IMR-90 (cell line): ENCODE data around the gene GRB14. TPM values are rescaled to one million over a fixed set of nuclear protein-coding genes. Genes with fewer than 3 reads are reported as not detected.

Source experiments
- ATAC-seq: fragments of 200-7000 bp; cut with Tn5 transposase; 2 replicates; pipeline ENCODE4 v1.9.1; 2020; ENCODE audit warnings: low read depth, mild to moderate bottlenecking, moderate library complexity
- BruUV-seq: library from RNA; stranded (reverse); fragments of 400-500 nt; replicated peaks from 2 replicates; lab custom pipeline; 2021; lab: Mats Ljungman, UMichigan
- CTCF ChIA-PET: fragments of 300-600 bp; formaldehyde crosslinking; extraction: SDS; loops from one replicate; lab custom pipeline; 2021; ENCODE audit warnings: antibody characterized with exemption; lab: Yijun Ruan, JAX
- POLR2A ChIA-PET: fragments of 300-600 bp; sonication (Branson Sonifier 250); formaldehyde crosslinking; loops from one replicate; lab custom pipeline; 2022; ENCODE audit warnings: antibody characterized with exemption; ENCODE audit not compliant: unreplicated experiment; lab: Charles Lee
- DNase-seq: peaks from one replicate; pipeline ENCODE4 v3.0.0; 2013
- H2AFZ ChIP-seq: replicated peaks from 2 replicates; pipeline ENCODE3; 2013; ENCODE audit warnings: low read length, mild to moderate bottlenecking; ENCODE audit not compliant: poor library complexity
- H2AK5ac ChIP-seq: 2 replicates; pipeline ENCODE4 v1.6.1; 2013; ENCODE audit warnings: low read depth, low read length, inconsistent platforms
- H2AK9ac ChIP-seq: replicated peaks from 2 replicates; pipeline ENCODE3; 2013; ENCODE audit warnings: mild to moderate bottlenecking, low read depth, low read length, moderate library complexity; ENCODE audit not compliant: poor library complexity
- H2BK120ac ChIP-seq: 2 replicates; pipeline ENCODE4 v1.6.1; 2013; ENCODE audit warnings: low read depth, low read length, inconsistent platforms
- H2BK15ac ChIP-seq: 3 replicates; pipeline ENCODE4 v1.6.1; 2013; ENCODE audit warnings: low read depth, low read length, inconsistent platforms
- H2BK20ac ChIP-seq: 2 replicates; pipeline ENCODE4 v1.6.1; 2013; ENCODE audit warnings: low read depth, mild to moderate bottlenecking, inconsistent platforms, low read length, moderate library complexity
- H2BK5ac ChIP-seq: 2 replicates; pipeline ENCODE4 v1.6.1; 2013; ENCODE audit warnings: mild to moderate bottlenecking, low read depth, low read length, inconsistent platforms; ENCODE audit not compliant: poor library complexity, severe bottlenecking
- H3K14ac ChIP-seq: replicated peaks from 2 replicates; pipeline ENCODE4 v1.6.1; 2013; ENCODE audit warnings: low read depth, low read length, inconsistent platforms
- H3K18ac ChIP-seq: 2 replicates; pipeline ENCODE4 v1.6.1; 2013; ENCODE audit warnings: low read depth, low read length, control low read depth
- H3K23ac ChIP-seq: 2 replicates; pipeline ENCODE4 v1.6.1; 2013; ENCODE audit warnings: low read depth, low read length, inconsistent platforms
- H3K27ac ChIP-seq: 2 replicates; pipeline ENCODE4 v1.5.1; 2013; ENCODE audit warnings: mild to moderate bottlenecking, control low read depth, low read length; ENCODE audit not compliant: insufficient read depth
- H3K27me3 ChIP-seq: 2 replicates; pipeline ENCODE4 v1.6.1; 2013; ENCODE audit warnings: low read length; ENCODE audit not compliant: control insufficient read depth, insufficient read depth
- H3K36me3 ChIP-seq: 2 replicates; pipeline ENCODE4 v1.6.1; 2013; ENCODE audit warnings: low read length, mixed read lengths; ENCODE audit not compliant: control insufficient read depth, insufficient read depth
- H3K4ac ChIP-seq: 2 replicates; pipeline ENCODE4 v1.6.1; 2013; ENCODE audit warnings: low read depth, low read length, inconsistent platforms
- H3K4me1 ChIP-seq: 2 replicates; pipeline ENCODE4 v1.6.1; 2013; ENCODE audit warnings: low read length, mixed read lengths; ENCODE audit not compliant: control insufficient read depth, insufficient read depth
- H3K4me2 ChIP-seq: 2 replicates; pipeline ENCODE4 v1.6.1; 2013; ENCODE audit warnings: low read depth, mild to moderate bottlenecking, control low read depth, low read length, moderate library complexity
- H3K4me3 ChIP-seq: 2 replicates; pipeline ENCODE4 v1.5.1; 2013; ENCODE audit warnings: low read depth, mild to moderate bottlenecking, control low read depth, low read length, moderate library complexity; ENCODE audit not compliant: insufficient read depth
- H3K56ac ChIP-seq: 2 replicates; pipeline ENCODE4 v1.6.1; 2013; ENCODE audit warnings: low read length, inconsistent platforms; ENCODE audit not compliant: insufficient read depth; ENCODE audit errors: extremely low read depth
- H3K79me1 ChIP-seq, 2 experiments: 2 replicates each; pipeline ENCODE4 v1.6.1; 2013; ENCODE audit warnings: low read length in 2 of 2, inconsistent platforms in 1 of 2, low read depth in 1 of 2
- H3K9ac ChIP-seq: 2 replicates; pipeline ENCODE4 v1.6.1; 2013; ENCODE audit warnings: low read depth, low read length, control low read depth
- H3K9me1 ChIP-seq: 2 replicates; pipeline ENCODE4 v1.6.1; 2013; ENCODE audit warnings: low read length, inconsistent platforms; ENCODE audit not compliant: insufficient read depth
- H3K9me3 ChIP-seq: 2 replicates; pipeline ENCODE4 v1.6.1; 2013; ENCODE audit warnings: low read length; ENCODE audit not compliant: control insufficient read depth, insufficient read depth
- H4K20me1 ChIP-seq: 2 replicates; pipeline ENCODE4 v1.6.1; 2013; ENCODE audit warnings: low read length, inconsistent platforms; ENCODE audit not compliant: insufficient read depth
- H4K5ac ChIP-seq: 2 replicates; pipeline ENCODE4 v1.6.1; 2013; ENCODE audit warnings: mild to moderate bottlenecking, low read depth, low read length, control low read depth
- H4K8ac ChIP-seq, 2 experiments: 2 replicates each; pipeline ENCODE4 v1.6.1; 2013; ENCODE audit warnings: low read depth in 2 of 2, low read length in 2 of 2, control low read depth in 1 of 2, inconsistent platforms in 1 of 2
- H4K91ac ChIP-seq: 2 replicates; pipeline ENCODE4 v1.6.1; 2013; ENCODE audit warnings: low read depth, low read length, inconsistent platforms; ENCODE audit not compliant: insufficient read depth
- CTCF ChIP-seq: conservative IDR thresholded peaks from 2 replicates; pipeline ENCODE4 v1.5.1; 2012; ENCODE audit warnings: mild to moderate bottlenecking, low read depth, low read length, improper control_type of control experiment
- NFE2L2 ChIP-seq: fragments of 150-350 bp; IDR thresholded peaks from 2 replicates; pipeline ENCODE4 v1.6.1; 2016; ENCODE audit warnings: low read depth, mild to moderate bottlenecking, low read length
- RCOR1 ChIP-seq: IDR thresholded peaks from 2 replicates; pipeline ENCODE4 v1.6.1; 2012; ENCODE audit warnings: mild to moderate bottlenecking, low read length, improper control_type of control experiment; ENCODE audit not compliant: insufficient replicate concordance
- RFX5 ChIP-seq: IDR thresholded peaks from 2 replicates; pipeline ENCODE4 v1.8.0; 2012; ENCODE audit warnings: low read depth, mild to moderate bottlenecking, low read length, moderate library complexity
- SMC3 ChIP-seq: fragments of 150-350 bp; IDR thresholded peaks from 2 replicates; pipeline ENCODE4 v1.6.1; 2016; ENCODE audit warnings: low read depth, mild to moderate bottlenecking, antibody characterized with exemption, low read length, moderate library complexity
- WGBS, 2 experiments: methylation state at CpG; one replicate each; pipeline versions ENCODE4 v1.1.5 to v1.1.7; 2013; ENCODE audit warnings: missing lambda C conversion rate in 2 of 2; ENCODE audit not compliant: insufficient read length in 1 of 2; ENCODE audit errors: extremely low coverage in 2 of 2; 5-methylcytosine and 5-hydroxymethylcytosine counted together
- dilution Hi-C: fragments of 300-500 bp; cut with HindIII; formaldehyde crosslinking; loops from one replicate; pipeline ENCODE4 v1.14.3; 2018; ENCODE audit warnings: low sequenced_read_pairs; ENCODE audit not compliant: unreplicated experiment
- in situ Hi-C: fragments of 300-500 bp; cut with MboI; formaldehyde crosslinking; loops from 3 replicates; pipeline ENCODE4 v1.14.3; 2019; ENCODE audit warnings: low sequenced_read_pairs, inconsistent platforms, mixed read lengths
- intact Hi-C: fragments of 100-400 bp; cut with micrococcal nuclease; formaldehyde crosslinking; loops from 2 replicates; pipeline ENCODE4 v1.10.0; 2022
- polyA plus RNA-seq, 3 experiments: library from polyadenylated mRNA; depleted of rRNA; stranded (reverse); fragments of >200 nt; gene quantifications; 2 replicates each; pipeline ENCODE4 v1.2.3, GENCODE V29; 2012; ENCODE audit warnings: low replicate concordance in 1 of 3
- total RNA-seq: library from RNA; depleted of rRNA; stranded (reverse); fragments of >200 nt; gene quantifications from 2 replicates; pipeline ENCODE4 v1.2.3, GENCODE V29; 2012

Gene GRB14
- total and polyA plus RNA-seq, 2 of the 4 experiments (the other 2 are of a cell fraction) = not detected

DNA sequence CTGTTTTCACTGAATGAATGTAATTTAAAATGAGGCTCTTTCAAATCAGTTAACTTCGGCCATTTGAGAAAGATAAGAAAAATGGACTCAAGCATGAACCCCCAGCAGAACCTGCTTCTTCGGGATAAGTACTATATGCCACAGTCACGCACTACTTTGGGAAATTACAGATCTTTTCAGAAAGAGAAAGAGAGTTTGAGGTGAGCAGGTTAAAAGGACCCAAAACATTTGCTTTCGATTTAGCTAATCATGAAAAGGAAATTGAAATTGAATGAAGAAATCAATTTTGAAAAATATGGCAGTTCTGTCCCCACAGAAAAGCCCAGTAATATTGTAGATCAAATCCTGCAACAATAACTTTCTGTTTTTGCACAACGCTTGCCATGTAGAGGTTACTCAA lies 156.9 kb downstream of the GRB14 start:
- Histone ChIP-seq H3K27me3 (no peaks in the 10 kb centered on the region), H4K91ac (no peak overlapping the region), H3K4ac (no peak overlapping the region), H3K4me2 (no peak overlapping the region), H3K56ac (no peak overlapping the region), H3K18ac (no peak overlapping the region), H3K4me3 (no peak overlapping the region), H4K8ac (no peak overlapping the region), H2AK9ac (no peak overlapping the region), H3K14ac (no peak overlapping the region), H2AFZ (no peak overlapping the region), H3K27ac (no peak overlapping the region), H4K20me1 (no peaks in the 10 kb centered on the region), H2BK20ac (no peak overlapping the region), H2BK15ac (no peak overlapping the region), H2AK5ac (no peak overlapping the region), H2BK5ac (no peak overlapping the region), H2BK120ac (no peak overlapping the region), H3K9me3 (no peaks in the 10 kb centered on the region), H3K36me3 (no peaks in the 10 kb centered on the region), H3K9me1 (no peaks in the 10 kb centered on the region), H3K9ac (no peak overlapping the region), H3K79me1 (no peaks in the 10 kb centered on the region), H4K5ac (no peak overlapping the region), H3K23ac (no peak overlapping the region), H3K4me1 (no peaks in the 10 kb centered on the region)
- dilution Hi-C loops = no loop called here
- CTCF ChIA-PET = interaction anchor here (0.7 kb wide), 1 partner anchor 726 kb away, joined by 10 read pairs; no protein-coding TSS in a partner anchor
- in situ Hi-C loops = no loop called here
- intact Hi-C loops = no loop called here
- no CpG with 5 or more reads among the region's 5 CpGs for WGBS, 2 experiments
- no peak for ATAC-seq
- no peak for DNase-seq
- BruUV-seq = no TSS peak
- TF ChIP-seq NFE2L2 = no peak
- TF ChIP-seq RFX5 = no peak
- no peak for TF ChIP-seq SMC3
- no peak for TF ChIP-seq RCOR1
- TF ChIP-seq CTCF = no peak
- POLR2A ChIA-PET = no interaction called here
